GM18517 (cell line): ENCODE data around the gene KRTAP4-3.
"Not testable (repeated sequence)": the region's sequence is repeated elsewhere in the genome, so short reads cannot be mapped to it uniquely, and the experiment has no call there.

Experiments
- ATAC-seq: cut with Tn5 transposase; IDR thresholded peaks from one replicate; pipeline ENCODE4 v1.9.1; 2021; ENCODE audit warnings: mild to moderate bottlenecking, moderate library complexity; ENCODE audit not compliant: unreplicated experiment

The KRTAP4-3 gene

DNA sequence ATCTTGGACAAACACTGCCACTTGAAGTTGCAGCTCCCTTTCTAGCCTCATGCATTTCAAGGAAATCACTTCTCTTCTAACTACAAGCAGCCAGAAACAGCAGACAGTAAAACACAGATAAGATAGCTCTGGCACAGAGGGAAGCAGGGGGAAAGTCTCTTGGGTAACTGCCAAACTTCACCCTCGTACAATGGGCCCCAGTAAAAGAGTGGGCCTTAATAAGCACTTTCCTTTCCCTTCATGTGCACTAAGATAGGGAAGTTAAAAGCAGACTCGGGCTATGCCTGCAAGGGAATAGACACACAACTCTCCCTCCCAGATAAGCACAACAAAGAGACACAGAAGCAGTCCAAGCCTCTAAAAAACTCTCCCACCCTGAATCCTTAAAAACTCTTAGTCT is 14.2 kb downstream of the KRTAP4-3 start:
- no peak for ATAC-seq

DNA sequence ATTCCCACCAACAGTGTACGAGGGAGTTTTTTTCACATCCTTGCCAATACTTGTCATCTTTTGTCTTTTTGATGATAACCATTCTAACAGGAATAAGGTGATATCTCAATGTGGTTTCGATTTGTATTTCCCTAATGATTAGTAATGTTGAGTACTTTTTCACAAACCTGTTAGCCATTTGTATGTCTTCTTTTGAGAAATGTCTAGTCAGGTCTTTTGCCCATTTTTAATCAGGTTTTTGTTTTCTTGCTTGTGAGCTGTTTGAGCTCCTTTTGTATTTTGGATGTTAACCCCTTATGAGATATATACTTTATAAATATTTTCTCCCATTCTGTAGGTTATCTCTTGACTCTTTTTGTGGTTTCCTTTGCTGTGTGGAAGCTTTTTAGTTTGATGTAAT is 16.5 kb downstream of the KRTAP4-3 start:
- ATAC-seq: no peak

DNA sequence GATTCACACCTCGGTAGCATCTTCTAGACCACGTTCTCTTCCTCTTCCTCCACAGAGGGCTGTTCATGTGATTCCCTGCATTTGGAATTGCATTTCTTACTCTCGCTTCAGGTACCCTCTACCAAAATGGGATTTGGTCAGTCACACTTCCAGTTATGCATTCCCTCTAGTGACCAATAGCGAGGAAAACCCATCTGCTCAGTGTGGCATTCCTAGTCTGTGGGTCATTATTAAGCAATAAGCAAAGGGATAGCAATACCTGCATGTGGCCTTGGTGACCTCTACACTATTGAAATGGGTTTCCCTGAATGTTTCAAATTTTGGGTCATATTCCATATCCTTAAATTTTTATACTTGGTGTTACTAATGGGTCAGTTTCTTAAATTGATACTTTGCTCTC is 18.0 kb downstream of the KRTAP4-3 start:
- no peak for ATAC-seq

DNA sequence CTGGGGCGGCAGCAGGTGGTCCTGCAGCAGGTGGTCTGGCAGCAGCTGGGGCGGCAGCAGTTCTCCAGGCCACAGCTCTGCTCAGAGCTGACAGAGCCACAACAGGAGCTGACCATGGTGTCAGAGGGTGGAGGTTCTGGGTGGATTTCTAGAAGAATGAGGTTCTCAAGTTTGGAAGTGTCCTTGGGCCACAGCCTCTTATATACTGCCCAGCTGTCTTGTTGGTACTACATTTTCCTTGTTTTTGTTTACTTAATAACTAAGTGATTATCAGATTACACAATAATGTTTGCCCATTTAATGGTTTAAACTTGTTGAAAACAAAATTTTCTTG is 18.4 kb downstream of the KRTAP4-3 start, which contains the start of gene KRTAP4-5:
Gene KRTAP4-5 (minus strand): TSS at position 174 of the 334 bp plus-strand sequence. CDS start 58 bp downstream, at position 116.
- ATAC-seq: no peak

DNA sequence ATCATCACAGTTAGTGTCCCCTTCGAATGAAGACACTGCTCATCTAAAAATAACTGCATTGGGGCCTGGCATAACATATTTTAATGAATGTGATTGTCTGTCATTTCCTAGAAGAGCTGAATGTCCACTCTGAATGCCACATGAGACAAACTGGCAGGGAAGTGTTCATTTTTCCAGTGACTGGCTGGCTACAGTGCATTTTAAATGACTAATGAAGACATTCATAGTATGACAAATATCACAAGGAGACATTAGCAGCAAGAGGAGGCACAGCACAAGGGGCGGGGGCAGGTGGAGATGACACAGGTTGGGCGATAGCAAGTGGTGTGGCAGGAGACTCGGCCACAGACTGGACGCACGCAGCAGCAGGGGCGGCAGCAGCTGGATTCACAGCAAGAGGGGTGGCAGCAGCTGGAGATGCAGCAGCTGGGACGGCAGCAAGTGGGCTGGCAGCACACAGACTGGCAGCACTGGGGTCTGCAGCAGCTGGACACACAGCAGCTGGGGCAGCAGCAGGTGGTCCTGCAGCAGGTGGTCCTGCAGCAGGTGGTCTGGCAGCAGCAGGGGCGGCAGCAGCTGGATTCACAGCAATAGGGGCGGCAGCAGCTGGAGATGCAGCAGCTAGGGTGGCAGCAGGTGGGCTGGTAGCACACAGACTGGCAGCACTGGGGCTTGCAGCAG is 18.9 kb downstream of the KRTAP4-3 start:
- not testable (repeated sequence) for ATAC-seq

DNA sequence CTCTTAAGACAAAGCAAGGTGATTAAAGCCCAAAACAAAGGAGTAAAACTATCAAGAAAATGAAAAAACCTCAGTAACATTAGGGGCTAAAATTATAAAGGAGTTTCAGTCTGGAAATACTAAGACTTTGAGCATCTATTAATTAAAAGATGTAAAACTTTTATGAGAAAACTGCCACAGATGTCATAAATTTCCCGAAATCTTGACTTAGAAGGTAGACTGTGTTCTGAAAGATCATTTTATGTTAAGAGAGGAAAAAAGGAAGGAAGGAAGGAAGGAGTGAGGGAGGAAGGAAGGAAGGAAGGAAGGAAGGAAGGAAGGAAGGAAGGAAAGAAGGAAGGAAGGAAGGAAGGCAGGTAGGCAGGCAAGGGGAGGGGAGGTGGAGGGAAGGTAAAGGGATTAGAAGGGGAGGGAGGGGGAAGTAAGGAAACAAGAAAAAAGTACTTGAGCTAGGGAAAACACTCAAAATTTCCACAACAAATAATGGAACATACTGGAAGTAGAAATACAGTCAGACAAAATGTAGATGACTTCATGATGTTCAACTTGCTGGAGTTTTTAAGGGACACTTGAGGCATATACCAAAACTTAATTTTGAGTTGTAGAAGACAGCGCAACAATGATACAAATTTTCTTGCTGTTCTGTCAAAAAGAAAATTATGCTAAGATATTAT is 20.4 kb downstream of the KRTAP4-3 start:
- ATAC-seq: no peak

DNA sequence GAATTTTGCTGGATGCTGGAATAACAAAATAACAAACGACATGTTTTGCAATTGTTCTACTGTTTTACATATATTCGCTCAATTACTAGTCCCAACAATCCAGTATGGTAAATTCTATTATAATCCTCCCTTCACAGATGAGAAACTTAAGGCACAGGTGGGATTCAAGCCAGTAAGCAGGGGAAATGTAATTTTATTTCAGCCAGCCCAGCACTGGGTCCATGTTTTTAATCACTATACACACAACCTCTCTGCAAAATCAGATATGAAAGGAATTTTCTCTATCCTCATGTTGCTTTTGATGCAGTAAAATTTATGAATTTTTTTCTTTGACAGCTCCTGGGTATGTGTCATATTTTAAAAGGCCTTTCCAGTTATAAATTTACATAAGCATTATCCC is 22.8 kb downstream of the KRTAP4-3 start:
- ATAC-seq: no peak

DNA sequence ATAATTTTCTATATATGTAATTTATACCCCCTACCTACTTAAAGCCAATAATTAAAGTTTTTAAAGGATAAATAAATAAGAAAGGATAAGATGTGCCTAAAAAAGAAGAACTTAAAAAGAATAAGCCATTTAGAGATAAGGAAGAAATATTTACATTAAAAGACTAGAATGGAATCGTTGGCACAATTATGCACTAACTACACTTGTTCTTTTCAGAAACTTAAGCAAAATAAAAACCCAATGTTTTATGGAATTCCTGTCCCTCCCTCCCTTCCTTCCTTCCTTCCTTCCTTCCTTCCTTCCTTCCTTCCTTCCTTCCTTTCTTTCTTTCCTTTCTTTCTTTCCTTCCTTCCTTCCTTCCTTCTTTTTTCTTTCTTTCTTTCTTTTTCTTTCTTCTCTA is 23.2 kb downstream of the KRTAP4-3 start:
- no peak for ATAC-seq

DNA sequence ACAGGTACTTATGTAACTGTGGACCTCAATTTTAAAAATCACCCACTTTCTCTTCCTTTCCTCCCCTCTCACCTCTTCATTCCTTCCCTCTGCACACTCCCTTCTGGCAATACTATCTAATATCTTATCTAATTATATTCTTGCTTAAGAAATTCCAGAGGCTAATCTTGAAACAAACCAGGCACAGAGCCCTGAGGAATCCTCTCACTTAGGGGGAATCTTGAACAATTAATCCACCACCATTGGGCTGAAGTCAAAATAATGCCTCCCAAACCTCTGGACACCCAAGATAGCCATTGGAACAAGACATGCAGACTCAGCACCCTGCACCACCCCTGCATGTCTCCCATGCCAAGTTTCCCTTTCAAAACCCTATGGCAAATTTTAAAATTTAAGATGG is 26.7 kb downstream of the KRTAP4-3 start:
- ATAC-seq: no peak

DNA sequence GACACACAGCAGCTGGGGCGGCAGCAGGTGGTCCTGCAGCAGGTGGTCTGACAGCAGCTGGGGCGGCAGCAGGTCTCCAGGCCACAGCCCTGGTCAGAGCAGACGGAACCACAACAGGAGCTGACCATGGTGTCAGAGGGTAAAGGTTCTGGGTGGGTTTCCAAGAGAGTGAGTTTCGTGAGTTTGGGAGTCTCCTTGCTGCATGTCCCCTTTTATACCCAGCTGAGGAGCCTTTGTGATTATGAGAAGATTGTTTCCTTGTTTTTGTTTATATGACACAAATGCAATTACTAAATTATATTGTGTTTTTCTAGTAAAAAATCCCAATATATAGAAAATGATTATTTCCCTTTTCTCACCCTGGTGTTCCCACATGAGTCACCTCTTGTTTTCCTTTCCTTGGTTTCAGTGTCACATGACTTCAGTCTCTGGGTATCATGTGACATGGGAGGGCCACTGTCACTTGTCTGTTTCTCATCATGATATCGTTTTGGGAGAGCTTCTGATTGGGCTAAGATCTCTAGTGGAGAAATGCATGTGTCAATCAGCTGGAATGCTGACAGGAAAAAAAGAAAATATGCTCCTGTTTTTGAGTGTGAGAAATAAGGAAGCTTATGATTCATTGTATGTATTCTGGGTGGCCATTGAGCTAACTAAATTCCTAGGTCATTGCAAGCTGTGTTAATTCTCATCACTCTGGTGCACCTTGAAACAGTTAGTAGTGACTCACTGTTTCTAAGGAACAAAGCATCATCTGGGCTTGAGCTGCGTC is 27.5 kb downstream of the KRTAP4-3 start, which contains the start of gene KRTAP4-6:
Gene KRTAP4-6 (minus strand): TSS at position 185 of the 772 bp plus-strand sequence. CDS start 57 bp downstream, at position 128.
- no peak for ATAC-seq

DNA sequence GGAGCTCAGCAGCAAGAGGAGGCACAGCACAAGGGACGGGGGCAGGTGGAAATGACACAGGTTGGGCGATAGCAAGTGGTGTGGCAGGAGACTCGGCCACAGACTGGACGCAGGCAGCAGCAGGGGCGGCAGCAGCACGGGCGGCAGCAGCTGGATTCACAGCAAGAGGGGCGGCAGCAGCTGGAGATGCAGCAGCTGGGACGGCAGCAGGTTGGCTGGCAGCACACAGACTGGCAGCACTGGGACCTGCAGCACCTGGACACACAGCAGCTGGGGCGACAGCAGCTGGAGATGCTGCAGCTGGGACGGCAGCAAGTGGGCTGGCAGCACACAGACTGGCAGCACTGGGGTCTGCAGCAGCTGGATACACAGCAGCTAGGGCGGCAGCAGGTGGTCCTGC is 28.2 kb downstream of the KRTAP4-3 start:
- ATAC-seq: not testable (repeated sequence)

DNA sequence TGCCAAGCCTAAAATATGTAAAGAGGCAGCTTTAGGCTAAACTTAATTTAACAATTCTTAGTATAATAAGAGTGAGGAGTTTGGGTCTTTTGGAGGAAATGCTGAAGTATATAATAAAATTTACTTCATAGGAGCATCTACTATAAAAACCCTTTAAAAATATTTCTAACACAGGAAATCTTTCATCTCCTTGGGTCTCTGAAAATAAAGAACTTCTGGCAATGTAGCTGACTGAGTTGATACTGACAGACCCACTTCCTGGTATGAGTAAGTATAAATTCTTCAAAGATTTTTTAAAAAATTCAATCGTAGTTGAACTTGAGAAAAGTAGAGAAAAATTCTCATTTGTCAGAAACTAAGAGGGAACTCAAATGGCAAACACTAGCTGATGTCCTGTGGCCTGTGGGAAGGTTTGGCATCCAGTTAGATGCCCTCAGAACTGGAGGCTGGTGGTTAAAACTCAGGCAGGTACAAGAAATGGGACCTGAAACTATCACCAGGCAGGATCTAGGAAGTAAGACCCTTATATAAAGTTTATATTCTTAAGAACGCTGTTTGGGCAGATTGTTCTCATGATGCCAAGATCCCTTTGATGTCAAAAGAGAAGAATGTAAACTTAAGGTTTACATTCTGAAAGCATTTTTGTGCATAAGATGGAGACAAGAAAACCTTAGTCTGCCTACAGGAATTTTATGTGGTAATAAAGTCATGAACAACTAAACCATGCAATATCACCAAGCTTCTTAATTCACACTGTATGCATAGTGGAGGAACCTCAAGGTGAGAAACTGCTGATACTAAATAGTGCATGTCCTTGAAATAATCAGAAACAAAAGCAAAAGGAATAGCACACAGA is 33.9 kb downstream of the KRTAP4-3 start:
- ATAC-seq: no peak

DNA sequence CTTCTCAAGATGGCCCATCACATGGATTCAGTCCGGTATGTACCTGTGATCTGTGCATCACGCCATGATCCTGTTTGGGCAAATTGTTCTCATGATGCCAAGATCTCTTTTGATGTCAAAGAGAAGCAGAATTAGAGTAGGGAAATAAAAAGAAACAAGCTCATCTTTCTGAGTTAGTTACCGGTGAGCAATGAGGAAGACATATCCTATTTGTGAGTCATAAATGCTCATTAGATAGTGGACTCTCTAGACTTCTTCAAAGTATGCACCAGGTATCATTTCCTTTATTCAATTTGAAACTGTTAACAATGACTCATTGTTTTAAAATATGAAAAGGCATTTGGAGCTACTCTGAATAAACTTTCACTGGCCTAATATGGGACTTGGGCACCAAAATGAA is 36.0 kb downstream of the KRTAP4-3 start:
- no peak for ATAC-seq

DNA sequence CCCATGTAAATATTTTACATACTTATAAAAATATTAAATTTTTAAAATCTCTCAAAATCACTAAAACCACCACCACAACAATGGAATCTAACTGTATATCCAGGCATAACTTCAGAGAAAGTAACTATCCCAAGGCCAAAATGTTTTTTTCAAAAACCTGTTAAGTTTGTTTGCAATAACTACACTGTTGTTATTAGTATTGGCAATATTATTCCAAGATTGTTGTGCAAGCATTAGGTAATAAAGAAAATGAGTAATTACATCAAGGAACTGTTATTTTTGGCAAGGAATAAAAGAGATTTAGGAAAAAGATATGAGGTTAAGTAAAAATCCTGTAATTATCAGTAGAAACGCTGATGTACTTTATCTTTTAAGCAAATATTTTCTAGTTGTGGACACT is 40.6 kb downstream of the KRTAP4-3 start:
- ATAC-seq: no peak

DNA sequence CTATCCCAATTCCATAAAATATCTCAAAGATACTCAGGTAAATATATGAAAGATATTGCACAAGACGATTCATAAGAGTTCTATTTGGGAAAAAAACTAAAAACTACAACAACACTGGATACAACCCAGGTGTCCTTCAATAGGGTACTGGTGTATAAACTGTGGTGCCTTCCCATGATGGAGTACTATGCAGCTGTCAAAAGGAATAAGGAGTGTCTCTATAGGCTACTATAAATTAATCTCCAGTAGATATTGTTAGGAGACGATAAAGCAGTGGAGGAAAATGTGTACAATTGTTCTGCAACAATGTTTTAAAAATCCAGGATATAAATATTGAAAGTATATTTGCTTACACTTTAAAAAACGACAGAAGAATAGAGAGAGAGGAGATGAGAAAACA is 41.6 kb downstream of the KRTAP4-3 start:
- ATAC-seq: no peak

DNA sequence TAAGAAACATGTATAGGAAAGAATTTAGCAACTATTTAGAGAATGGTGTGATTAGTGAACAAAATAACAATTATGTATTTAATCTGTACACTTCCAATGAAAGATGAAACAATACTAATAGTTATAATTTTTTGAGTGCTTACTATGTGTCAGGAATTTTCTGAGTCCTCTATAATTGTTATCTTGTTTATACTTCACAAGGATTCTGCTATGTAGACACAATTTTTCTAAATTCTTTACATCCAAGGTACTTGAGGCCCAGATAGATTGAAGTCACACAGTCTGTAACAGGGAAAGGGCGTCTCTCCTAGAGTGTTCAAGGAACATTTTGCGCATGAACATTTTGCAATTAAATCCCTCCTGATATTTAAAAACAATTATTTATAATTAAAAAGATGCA is 43.0 kb downstream of the KRTAP4-3 start:
- no peak for ATAC-seq

DNA sequence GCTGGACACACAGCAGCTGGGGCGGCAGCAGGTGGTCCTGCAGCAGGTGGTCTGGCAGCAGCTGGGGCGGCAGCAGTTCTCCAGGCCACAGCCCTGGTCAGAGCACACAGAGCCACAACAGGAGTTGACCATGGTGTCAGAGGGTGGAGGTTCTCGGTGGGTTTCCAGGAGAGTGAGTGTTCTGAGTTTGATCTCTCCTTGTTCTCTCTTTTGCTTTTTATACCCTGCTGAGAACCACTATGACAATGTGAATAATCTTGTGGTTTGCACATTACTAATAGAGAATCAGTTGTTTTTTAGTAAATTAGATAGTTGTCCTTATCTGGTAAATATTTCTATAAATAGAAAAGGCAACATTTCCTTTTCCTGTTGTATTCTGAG is 44.0 kb downstream of the KRTAP4-3 start, which contains the start of gene KRTAP4-12:
Gene KRTAP4-12 (minus strand): TSS at position 192 of the 381 bp plus-strand sequence. CDS start 60 bp downstream, at position 132.
- not testable (repeated sequence) for ATAC-seq

DNA sequence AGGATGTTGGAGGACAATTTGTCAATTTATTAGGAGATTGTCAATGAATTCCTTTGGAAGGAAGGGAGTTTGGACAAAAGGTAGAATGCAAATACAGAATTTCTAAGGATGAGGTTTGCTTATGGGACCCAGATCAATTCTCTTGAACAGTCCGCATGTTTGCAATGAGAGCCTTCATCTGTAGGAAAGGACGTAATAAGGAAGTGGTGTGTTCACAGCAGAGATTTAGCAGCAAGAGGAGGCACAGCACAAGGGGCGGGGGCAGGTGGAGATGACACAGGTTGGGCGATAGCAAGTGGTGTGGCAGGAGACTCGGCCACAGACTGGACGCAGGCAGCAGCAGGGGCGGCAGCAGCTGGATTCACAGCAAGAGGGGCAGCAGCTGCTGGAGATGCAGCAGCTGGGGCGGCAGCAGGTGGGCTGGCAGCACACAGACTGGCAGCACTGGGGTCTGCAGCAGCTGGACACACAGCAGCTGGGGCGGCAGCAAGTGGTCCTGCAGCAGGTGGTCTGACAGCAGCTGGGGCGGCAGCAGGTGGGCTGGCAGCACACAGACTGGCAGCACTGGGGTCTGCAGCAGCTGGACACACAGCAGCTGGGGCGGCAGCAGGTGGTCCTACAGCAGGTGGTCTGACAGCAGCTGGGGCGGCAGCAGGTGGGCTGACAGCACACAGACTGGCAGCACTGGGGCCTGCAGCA is 44.6 kb downstream of the KRTAP4-3 start:
- ATAC-seq: not testable (repeated sequence)

DNA sequence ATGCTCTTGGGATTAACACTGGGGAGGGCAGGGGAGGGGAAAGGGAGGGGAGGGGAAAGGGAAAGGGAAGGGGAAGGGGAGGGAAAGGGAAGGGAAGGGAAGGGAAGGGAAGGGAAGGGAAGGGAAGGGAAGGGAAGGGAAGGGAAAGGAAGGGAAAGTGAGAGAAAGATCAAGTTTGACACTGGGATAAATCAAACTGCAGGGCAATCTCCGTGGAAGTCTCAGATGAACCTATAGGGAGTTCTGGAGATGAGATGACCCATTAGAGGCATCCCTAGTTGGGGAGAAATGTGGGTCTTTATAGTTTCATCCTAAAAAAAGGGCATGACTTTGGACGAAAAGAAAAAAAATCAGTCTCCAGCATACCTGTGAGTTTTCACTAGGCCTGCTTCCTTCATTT is 46.3 kb downstream of the KRTAP4-3 start:
- ATAC-seq: no peak
